Measurements from ENCODE around the gene ADRM1.

The ADRM1 gene

DNA sequence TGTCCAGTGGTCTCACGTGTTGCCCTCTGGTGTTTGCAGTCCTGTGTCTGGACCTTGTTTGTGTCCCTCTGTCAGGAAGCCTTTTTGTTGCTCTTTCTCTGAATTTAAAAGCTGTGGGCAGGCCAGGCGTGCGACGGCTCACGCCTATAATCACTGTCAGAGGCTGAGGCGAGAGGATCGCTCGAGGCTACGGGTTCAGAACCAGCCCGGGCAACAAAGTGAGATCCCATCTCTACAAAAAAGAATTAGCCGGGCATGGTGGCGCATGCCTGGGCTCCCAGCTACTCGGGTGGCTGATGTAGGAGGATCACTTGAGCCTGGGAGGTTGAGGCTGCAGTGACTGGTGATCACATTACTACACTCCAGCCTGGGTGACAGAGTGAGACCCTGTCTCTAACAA lies 35.9 kb upstream of the ADRM1 start:
- no peaks in the 10 kb centered on the region for H3K4me1 ChIP-seq (ENCODE audit: control insufficient read depth in 2 of 2, insufficient read depth in 2 of 2, low read length in 2 of 2)
- H3K27me3 ChIP-seq (ENCODE audit: control insufficient read depth in 2 of 2, insufficient read depth in 2 of 2, low read length in 2 of 2) = no peaks in the 10 kb centered on the region
- H3K9me3 ChIP-seq (ENCODE audit: control insufficient read depth in 2 of 2, low read length in 2 of 2) = peaks cover 0 to 2% of the 10 kb centered on the region in 2 donors
- H3K36me3 ChIP-seq (ENCODE audit: control insufficient read depth in 2 of 2, insufficient read depth in 2 of 2, low read length in 2 of 2) = peaks cover 48 to 57% of the 10 kb centered on the region in 2 donors
- H3K27ac ChIP-seq (ENCODE audit: low read depth in 2 of 2, low read length in 2 of 2) = no peak overlapping the region
- H3K9ac ChIP-seq (ENCODE audit: low read depth in 1 of 2, low read length in 2 of 2) = no peak overlapping the region
- no peak overlapping the region for H3K4me3 ChIP-seq (ENCODE audit: low read length in 2 of 2)

DNA sequence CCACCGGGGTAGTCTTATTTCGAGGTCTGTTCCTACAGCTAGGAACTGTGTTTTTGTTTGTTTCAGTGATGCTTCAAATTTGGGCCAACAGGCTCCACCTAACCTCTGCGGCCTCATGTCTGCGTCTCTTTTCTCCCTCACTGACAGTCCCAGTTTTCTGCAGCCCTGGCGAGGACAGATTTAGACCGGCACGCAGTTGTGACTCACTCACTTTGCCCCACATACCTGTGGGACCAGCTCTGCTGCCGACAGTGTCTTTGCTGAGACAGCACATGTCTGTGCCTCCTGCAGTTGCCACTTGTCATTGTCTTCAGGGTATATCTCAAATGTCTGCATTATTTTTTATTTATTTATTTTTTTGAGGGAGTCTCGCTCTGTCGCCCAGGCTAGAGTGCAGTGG lies 35.3 kb upstream of the ADRM1 start:
- Histone ChIP-seq H3K9me3 (ENCODE audit: control insufficient read depth in 2 of 2, low read length in 2 of 2) (peaks cover 0 to 2% of the 10 kb centered on the region in 2 donors), H3K9ac (ENCODE audit: low read depth in 1 of 2, low read length in 2 of 2) (no peak overlapping the region), H3K36me3 (ENCODE audit: control insufficient read depth in 2 of 2, insufficient read depth in 2 of 2, low read length in 2 of 2) (peaks cover 49 to 60% of the 10 kb centered on the region in 2 donors), H3K4me3 (ENCODE audit: low read length in 2 of 2) (no peak overlapping the region), H3K27me3 (ENCODE audit: control insufficient read depth in 2 of 2, insufficient read depth in 2 of 2, low read length in 2 of 2) (no peaks in the 10 kb centered on the region), H3K4me1 (ENCODE audit: control insufficient read depth in 2 of 2, insufficient read depth in 2 of 2, low read length in 2 of 2) (no peaks in the 10 kb centered on the region), H3K27ac (ENCODE audit: low read depth in 2 of 2, low read length in 2 of 2) (no peak overlapping the region)

DNA sequence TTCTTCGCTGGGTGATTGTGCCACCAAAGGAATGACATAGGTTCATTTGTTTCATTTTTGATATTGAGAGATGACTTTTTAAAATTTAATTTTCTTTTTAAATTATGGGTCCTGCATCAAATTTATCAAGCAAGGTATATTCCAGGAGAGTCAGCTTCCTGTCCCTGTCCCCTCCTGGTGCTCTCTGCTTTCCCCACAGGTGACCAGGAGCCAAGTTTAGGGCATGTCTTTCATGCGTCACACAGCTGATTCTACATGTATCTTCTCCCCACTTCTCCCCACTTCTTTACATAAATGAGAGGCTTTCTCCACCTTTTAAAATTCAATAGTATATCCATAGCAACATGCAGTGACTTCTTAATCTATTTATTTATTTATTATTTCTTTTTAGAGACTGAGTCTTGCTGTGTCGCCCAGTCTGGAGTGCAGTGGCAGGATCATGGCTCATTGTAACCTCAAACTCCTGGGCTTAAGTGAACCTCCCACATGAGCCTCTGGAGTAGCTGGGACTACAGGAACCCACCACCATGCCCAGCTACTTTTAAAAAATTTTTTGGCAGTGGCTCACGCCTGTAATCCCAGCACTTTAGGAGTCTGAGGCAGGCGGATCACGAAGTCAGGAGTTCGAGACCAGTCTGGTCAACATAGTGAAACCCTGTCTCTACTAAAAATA lies 34.4 kb upstream of the ADRM1 start:
- no peaks in the 10 kb centered on the region for H3K27me3 ChIP-seq (ENCODE audit: control insufficient read depth in 2 of 2, insufficient read depth in 2 of 2, low read length in 2 of 2)
- peaks cover 0 to 2% of the 10 kb centered on the region in 2 donors for H3K9me3 ChIP-seq (ENCODE audit: control insufficient read depth in 2 of 2, low read length in 2 of 2)
- H3K4me1 ChIP-seq (ENCODE audit: control insufficient read depth in 2 of 2, insufficient read depth in 2 of 2, low read length in 2 of 2) = no peaks in the 10 kb centered on the region
- H3K4me3 ChIP-seq (ENCODE audit: low read length in 2 of 2) = no peak overlapping the region
- peaks cover 51 to 64% of the 10 kb centered on the region in 2 donors for H3K36me3 ChIP-seq (ENCODE audit: control insufficient read depth in 2 of 2, insufficient read depth in 2 of 2, low read length in 2 of 2)
- no peak overlapping the region for H3K9ac ChIP-seq (ENCODE audit: low read depth in 1 of 2, low read length in 2 of 2)
- H3K27ac ChIP-seq (ENCODE audit: low read depth in 2 of 2, low read length in 2 of 2) = no peak overlapping the region

- H3K36me3 ChIP-seq (ENCODE audit: control insufficient read depth in 2 of 2, insufficient read depth in 2 of 2, low read length in 2 of 2) = peaks cover 48 to 65% of the 10 kb centered on the region in 2 donors
- no peaks in the 10 kb centered on the region for H3K27me3 ChIP-seq (ENCODE audit: control insufficient read depth in 2 of 2, insufficient read depth in 2 of 2, low read length in 2 of 2)
- H3K9ac ChIP-seq (ENCODE audit: low read depth in 1 of 2, low read length in 2 of 2) = no peak overlapping the region
- no peak overlapping the region for H3K4me3 ChIP-seq (ENCODE audit: low read length in 2 of 2)
- no peaks in the 10 kb centered on the region for H3K4me1 ChIP-seq (ENCODE audit: control insufficient read depth in 2 of 2, insufficient read depth in 2 of 2, low read length in 2 of 2)
- H3K9me3 ChIP-seq (ENCODE audit: control insufficient read depth in 2 of 2, low read length in 2 of 2) = peaks cover 0 to 2% of the 10 kb centered on the region in 2 donors
- H3K27ac ChIP-seq (ENCODE audit: low read depth in 2 of 2, low read length in 2 of 2) = no peak overlapping the region
Measured at GRCh38 chr20:62269378-62269777, 33.4 kb upstream of the ADRM1 start.

DNA sequence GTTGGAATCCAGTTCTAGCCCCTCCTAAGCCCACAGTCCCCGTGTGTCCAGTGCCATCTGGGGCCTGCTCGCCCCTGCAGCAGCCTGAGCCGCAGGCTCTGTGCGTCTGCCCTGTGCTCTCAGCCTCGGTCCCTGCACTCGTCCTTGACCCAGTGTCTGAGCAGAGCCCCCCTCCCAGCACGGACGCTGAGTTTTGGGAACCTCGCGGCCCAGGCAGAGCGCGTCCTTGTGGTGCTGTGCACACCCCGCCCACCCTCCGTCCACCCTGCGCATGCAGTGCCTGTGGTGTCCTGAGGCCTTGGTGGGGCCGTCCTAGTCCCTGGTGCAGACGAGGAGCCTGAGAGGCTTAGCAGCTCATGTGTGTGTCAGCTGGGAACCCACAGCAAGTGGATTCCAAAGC lies 32.9 kb upstream of the ADRM1 start:
- Histone ChIP-seq H3K27ac (ENCODE audit: low read depth in 2 of 2, low read length in 2 of 2) (no peak overlapping the region), H3K36me3 (ENCODE audit: control insufficient read depth in 2 of 2, insufficient read depth in 2 of 2, low read length in 2 of 2) (peaks cover 43 to 61% of the 10 kb centered on the region in 2 donors), H3K4me3 (ENCODE audit: low read length in 2 of 2) (no peak overlapping the region), H3K9ac (ENCODE audit: low read depth in 1 of 2, low read length in 2 of 2) (no peak overlapping the region), H3K27me3 (ENCODE audit: control insufficient read depth in 2 of 2, insufficient read depth in 2 of 2, low read length in 2 of 2) (no peaks in the 10 kb centered on the region), H3K4me1 (ENCODE audit: control insufficient read depth in 2 of 2, insufficient read depth in 2 of 2, low read length in 2 of 2) (no peaks in the 10 kb centered on the region), H3K9me3 (ENCODE audit: control insufficient read depth in 2 of 2, low read length in 2 of 2) (no peaks in the 10 kb centered on the region)

- H3K4me1 ChIP-seq (ENCODE audit: control insufficient read depth in 2 of 2, insufficient read depth in 2 of 2, low read length in 2 of 2) = no peaks in the 10 kb centered on the region
- H3K9me3 ChIP-seq (ENCODE audit: control insufficient read depth in 2 of 2, low read length in 2 of 2) = no peaks in the 10 kb centered on the region
- H3K9ac ChIP-seq (ENCODE audit: low read depth in 1 of 2, low read length in 2 of 2) = no peak overlapping the region
- H3K36me3 ChIP-seq (ENCODE audit: control insufficient read depth in 2 of 2, insufficient read depth in 2 of 2, low read length in 2 of 2) = peaks cover 50% of the 10 kb centered on the region in 2 donors
- no peaks in the 10 kb centered on the region for H3K27me3 ChIP-seq (ENCODE audit: control insufficient read depth in 2 of 2, insufficient read depth in 2 of 2, low read length in 2 of 2)
- no peak overlapping the region for H3K27ac ChIP-seq (ENCODE audit: low read depth in 2 of 2, low read length in 2 of 2)
- no peak overlapping the region for H3K4me3 ChIP-seq (ENCODE audit: low read length in 2 of 2)
Measured at GRCh38 chr20:62272200-62272599, 30.6 kb upstream of the ADRM1 start.

GRCh38 chr20:62273416-62273815 lies 29.4 kb upstream of the ADRM1 start:
- Histone ChIP-seq H3K9ac (ENCODE audit: low read depth in 1 of 2, low read length in 2 of 2) (no peak overlapping the region), H3K27me3 (ENCODE audit: control insufficient read depth in 2 of 2, insufficient read depth in 2 of 2, low read length in 2 of 2) (no peaks in the 10 kb centered on the region), H3K4me3 (ENCODE audit: low read length in 2 of 2) (no peak overlapping the region), H3K27ac (ENCODE audit: low read depth in 2 of 2, low read length in 2 of 2) (no peak overlapping the region), H3K4me1 (ENCODE audit: control insufficient read depth in 2 of 2, insufficient read depth in 2 of 2, low read length in 2 of 2) (no peaks in the 10 kb centered on the region), H3K36me3 (ENCODE audit: control insufficient read depth in 2 of 2, insufficient read depth in 2 of 2, low read length in 2 of 2) (peaks cover 53 to 56% of the 10 kb centered on the region in 2 donors), H3K9me3 (ENCODE audit: control insufficient read depth in 2 of 2, low read length in 2 of 2) (no peaks in the 10 kb centered on the region)

DNA sequence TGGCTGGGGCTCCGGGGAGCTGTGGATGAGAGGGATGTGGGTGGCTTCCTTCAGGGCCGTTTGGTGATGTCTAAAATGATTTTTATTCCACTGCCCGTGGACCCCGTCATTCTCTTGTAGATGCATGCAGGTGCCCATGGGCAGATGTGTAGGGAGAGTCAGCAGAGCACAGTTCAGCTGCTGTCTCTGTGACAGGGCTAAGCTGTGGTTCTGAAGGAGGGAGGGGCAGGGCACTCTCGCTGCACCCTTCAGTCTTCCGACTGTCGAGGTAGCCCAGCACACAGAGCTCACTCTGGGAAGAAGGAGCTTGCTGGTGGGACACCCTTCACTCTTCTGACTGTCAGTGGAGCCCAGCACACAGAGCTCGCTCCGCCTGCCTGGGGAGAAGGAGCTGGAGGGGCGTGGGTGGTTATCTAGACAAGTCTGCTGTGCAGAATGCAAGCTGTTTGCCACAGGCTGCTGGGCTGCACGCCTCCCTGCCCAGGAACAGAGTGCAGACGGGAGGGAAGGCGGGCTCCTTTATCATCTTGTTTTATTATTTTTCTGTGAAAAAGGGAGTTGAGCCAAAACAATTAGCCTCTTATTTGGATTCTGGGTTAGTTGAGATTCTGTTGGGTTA lies 28.4 kb upstream of the ADRM1 start:
- H3K4me3 ChIP-seq (ENCODE audit: low read length in 2 of 2) = no peak overlapping the region
- no peaks in the 10 kb centered on the region for H3K27me3 ChIP-seq (ENCODE audit: control insufficient read depth in 2 of 2, insufficient read depth in 2 of 2, low read length in 2 of 2)
- H3K4me1 ChIP-seq (ENCODE audit: control insufficient read depth in 2 of 2, insufficient read depth in 2 of 2, low read length in 2 of 2) = no peaks in the 10 kb centered on the region
- H3K9me3 ChIP-seq (ENCODE audit: control insufficient read depth in 2 of 2, low read length in 2 of 2) = no peaks in the 10 kb centered on the region
- no peak overlapping the region for H3K9ac ChIP-seq (ENCODE audit: low read depth in 1 of 2, low read length in 2 of 2)
- H3K36me3 ChIP-seq (ENCODE audit: control insufficient read depth in 2 of 2, insufficient read depth in 2 of 2, low read length in 2 of 2) = peaks cover 57 to 64% of the 10 kb centered on the region in 2 donors
- H3K27ac ChIP-seq (ENCODE audit: low read depth in 2 of 2, low read length in 2 of 2) = no peak overlapping the region

GRCh38 chr20:62275219-62275618 lies 27.6 kb upstream of the ADRM1 start:
- no peak overlapping the region for H3K4me3 ChIP-seq (ENCODE audit: low read length in 2 of 2)
- H3K9ac ChIP-seq (ENCODE audit: low read depth in 1 of 2, low read length in 2 of 2) = no peak overlapping the region
- no peaks in the 10 kb centered on the region for H3K27me3 ChIP-seq (ENCODE audit: control insufficient read depth in 2 of 2, insufficient read depth in 2 of 2, low read length in 2 of 2)
- H3K36me3 ChIP-seq (ENCODE audit: control insufficient read depth in 2 of 2, insufficient read depth in 2 of 2, low read length in 2 of 2) = peaks cover 58 to 66% of the 10 kb centered on the region in 2 donors
- H3K9me3 ChIP-seq (ENCODE audit: control insufficient read depth in 2 of 2, low read length in 2 of 2) = no peaks in the 10 kb centered on the region
- no peaks in the 10 kb centered on the region for H3K4me1 ChIP-seq (ENCODE audit: control insufficient read depth in 2 of 2, insufficient read depth in 2 of 2, low read length in 2 of 2)
- no peak overlapping the region for H3K27ac ChIP-seq (ENCODE audit: low read depth in 2 of 2, low read length in 2 of 2)

DNA sequence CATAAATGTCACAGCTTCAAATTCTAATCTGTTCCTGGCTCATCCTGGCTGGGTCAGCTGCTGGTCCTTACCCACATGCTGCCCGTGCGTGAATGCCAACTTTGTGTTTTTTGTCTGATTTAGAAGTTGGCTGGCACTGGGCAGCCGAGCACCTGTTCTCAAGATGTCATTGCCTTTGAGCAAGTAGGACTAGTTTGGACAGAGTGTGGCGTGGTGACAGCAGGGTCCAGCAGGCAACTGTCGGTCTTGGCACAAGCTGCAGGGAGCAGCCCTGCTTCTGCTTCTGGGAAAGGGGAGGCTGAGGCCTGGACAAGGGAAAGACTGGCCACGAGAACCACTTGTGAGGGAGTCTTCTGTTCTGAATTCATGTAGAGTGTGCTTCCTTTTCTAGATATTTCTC lies 26.4 kb upstream of the ADRM1 start:
- H3K4me3 ChIP-seq (ENCODE audit: low read length in 2 of 2) = no peak overlapping the region
- no peak overlapping the region for H3K27ac ChIP-seq (ENCODE audit: low read depth in 2 of 2, low read length in 2 of 2)
- H3K36me3 ChIP-seq (ENCODE audit: control insufficient read depth in 2 of 2, insufficient read depth in 2 of 2, low read length in 2 of 2) = peaks cover 65 to 76% of the 10 kb centered on the region in 2 donors
- H3K27me3 ChIP-seq (ENCODE audit: control insufficient read depth in 2 of 2, insufficient read depth in 2 of 2, low read length in 2 of 2) = no peaks in the 10 kb centered on the region
- no peaks in the 10 kb centered on the region for H3K4me1 ChIP-seq (ENCODE audit: control insufficient read depth in 2 of 2, insufficient read depth in 2 of 2, low read length in 2 of 2)
- H3K9me3 ChIP-seq (ENCODE audit: control insufficient read depth in 2 of 2, low read length in 2 of 2) = no peaks in the 10 kb centered on the region
- H3K9ac ChIP-seq (ENCODE audit: low read depth in 1 of 2, low read length in 2 of 2) = no peak overlapping the region

Data from mucosa of rectum (tissue), 2 donors.